GM10248 (cell line): ENCODE measurements around the gene NAT16.
A peak's percentile ranks its signal among the peaks of the same experiment; 100 is the strongest.

Source experiments
- CTCF ChIA-PET: fragments of 300-600 bp; sonication (Branson Sonifier 250); formaldehyde crosslinking; extraction: SDS; loops from one replicate; lab custom pipeline; 2021; ENCODE audit warnings: antibody characterized with exemption; lab: Yijun Ruan, JAX
- POLR2A ChIA-PET: fragments of 350-650 bp; sonication (Branson Sonifier 250); formaldehyde crosslinking; extraction: SDS; loops from one replicate; lab custom pipeline; 2020; ENCODE audit warnings: antibody characterized with exemption; lab: Yijun Ruan, JAX
- DNase-seq: peaks from one replicate; pipeline ENCODE4 v3.0.0; 2012; ENCODE audit errors: extremely low spot score
- TF ChIP-seq, protein P1 (sequence below): IDR thresholded peaks from 2 replicates; pipeline ENCODE4 v1.5.1; 2012; ENCODE audit warnings: mild to moderate bottlenecking, low read depth; ENCODE audit errors: extremely low read depth, missing control alignments, control extremely low read depth

The NAT16 gene

DNA sequence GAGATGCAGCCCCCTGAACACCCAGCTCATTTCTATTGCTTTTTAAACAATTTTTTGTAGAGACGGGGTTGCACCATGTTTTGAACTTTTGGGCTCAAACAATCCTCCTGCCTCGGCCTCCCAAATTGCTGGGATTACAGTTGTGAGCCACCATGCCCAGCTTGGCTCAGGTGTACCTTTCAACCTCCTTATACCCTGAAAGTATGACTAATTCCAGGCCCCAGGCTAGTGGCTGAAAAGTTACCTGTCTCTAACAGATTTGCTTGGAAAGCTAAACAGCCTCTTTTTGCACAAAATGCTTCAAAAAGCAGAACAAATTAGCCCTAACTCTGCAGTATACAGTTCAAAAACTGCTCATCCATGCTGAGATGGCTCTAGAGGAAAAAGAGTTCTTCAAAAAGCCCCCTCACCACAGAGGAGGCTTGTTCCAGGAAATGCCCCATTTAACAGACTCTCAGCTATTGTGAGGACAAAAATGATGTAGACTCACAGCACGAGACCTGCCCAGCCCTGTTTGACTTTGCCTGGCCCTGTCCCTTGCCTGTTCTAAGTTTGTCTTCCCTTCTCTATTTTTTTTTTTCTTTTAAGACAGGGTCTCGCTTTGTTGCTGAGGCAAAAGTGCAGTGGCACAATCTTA lies 39.2 kb downstream of the NAT16 start:
- ChIA-PET CTCF (interaction anchor here (0.8 to 12.5 kb wide), 11 partner anchors 12 to 271 kb away, joined by 3 to 186 read pairs (median 5); partner anchors contain the start of genes SERPINE1 and TRIM56), POLR2A (no interaction called here)
- DNase-seq, result no peak
- TF ChIP-seq, protein P1, sequence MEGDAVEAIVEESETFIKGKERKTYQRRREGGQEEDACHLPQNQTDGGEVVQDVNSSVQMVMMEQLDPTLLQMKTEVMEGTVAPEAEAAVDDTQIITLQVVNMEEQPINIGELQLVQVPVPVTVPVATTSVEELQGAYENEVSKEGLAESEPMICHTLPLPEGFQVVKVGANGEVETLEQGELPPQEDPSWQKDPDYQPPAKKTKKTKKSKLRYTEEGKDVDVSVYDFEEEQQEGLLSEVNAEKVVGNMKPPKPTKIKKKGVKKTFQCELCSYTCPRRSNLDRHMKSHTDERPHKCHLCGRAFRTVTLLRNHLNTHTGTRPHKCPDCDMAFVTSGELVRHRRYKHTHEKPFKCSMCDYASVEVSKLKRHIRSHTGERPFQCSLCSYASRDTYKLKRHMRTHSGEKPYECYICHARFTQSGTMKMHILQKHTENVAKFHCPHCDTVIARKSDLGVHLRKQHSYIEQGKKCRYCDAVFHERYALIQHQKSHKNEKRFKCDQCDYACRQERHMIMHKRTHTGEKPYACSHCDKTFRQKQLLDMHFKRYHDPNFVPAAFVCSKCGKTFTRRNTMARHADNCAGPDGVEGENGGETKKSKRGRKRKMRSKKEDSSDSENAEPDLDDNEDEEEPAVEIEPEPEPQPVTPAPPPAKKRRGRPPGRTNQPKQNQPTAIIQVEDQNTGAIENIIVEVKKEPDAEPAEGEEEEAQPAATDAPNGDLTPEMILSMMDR, result no peak

DNA sequence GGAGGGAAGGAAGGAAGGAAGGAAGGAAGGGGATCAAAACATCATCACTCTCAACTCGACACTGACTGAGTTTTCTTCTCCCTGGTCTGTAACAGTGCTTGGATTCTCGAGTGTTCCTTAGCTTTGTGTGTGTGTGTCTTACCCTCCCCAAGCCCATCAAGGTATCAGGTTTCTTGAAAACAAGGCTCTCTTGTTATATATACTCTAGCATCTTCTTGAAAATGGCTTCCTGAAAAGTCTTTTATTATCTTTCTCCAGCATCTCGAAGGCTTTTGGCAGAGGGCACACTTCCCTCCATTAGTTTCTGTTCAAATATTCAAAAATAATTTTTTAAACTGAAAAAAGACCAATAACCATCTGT lies 39.8 kb downstream of the NAT16 start:
- ChIA-PET CTCF (interaction anchor here (1.2 to 12.5 kb wide), 8 partner anchors 12 to 272 kb away, joined by 3 to 186 read pairs (median 6); partner anchors contain the start of gene SERPINE1), POLR2A (no interaction called here)
- no peak for DNase-seq
- TF ChIP-seq, protein P1, result no peak

DNA sequence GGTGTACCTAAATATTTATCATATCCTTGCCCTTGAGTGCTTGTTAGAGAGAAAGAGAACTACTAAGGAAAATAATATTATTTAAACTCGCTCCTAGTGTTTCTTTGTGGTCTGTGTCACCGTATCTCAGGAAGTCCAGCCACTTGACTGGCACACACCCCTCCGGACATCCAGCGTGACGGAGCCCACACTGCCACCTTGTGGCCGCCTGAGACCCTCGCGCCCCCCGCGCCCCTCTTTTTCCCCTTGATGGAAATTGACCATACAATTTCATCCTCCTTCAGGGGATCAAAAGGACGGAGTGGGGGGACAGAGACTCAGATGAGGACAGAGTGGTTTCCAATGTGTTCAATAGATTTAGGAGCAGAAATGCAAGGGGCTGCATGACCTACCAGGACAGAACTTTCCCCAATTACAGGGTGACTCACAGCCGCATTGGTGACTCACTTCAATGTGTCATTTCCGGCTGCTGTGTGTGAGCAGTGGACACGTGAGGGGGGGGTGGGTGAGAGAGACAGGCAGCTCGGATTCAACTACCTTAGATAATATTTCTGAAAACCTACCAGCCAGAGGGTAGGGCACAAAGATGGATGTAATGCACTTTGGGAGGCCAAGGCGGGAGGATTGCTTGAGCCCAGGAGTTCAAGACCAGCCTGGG lies 41.8 kb downstream of the NAT16 start:
- ChIA-PET CTCF (interaction anchor here (0.6 to 12.5 kb wide), 12 partner anchors 9 to 264 kb away, joined by 3 to 186 read pairs (median 4); partner anchors contain the start of genes PLOD3, SERPINE1, SRRT and ZNHIT1), POLR2A (interaction anchor here (1.7 kb wide), 1 partner anchor 11 kb away, joined by 6 read pairs; the partner anchor contains the start of gene SERPINE1)
- DNase-seq, result peak; percentile 80
- TF ChIP-seq, protein P1, result peak; percentile 46

DNA sequence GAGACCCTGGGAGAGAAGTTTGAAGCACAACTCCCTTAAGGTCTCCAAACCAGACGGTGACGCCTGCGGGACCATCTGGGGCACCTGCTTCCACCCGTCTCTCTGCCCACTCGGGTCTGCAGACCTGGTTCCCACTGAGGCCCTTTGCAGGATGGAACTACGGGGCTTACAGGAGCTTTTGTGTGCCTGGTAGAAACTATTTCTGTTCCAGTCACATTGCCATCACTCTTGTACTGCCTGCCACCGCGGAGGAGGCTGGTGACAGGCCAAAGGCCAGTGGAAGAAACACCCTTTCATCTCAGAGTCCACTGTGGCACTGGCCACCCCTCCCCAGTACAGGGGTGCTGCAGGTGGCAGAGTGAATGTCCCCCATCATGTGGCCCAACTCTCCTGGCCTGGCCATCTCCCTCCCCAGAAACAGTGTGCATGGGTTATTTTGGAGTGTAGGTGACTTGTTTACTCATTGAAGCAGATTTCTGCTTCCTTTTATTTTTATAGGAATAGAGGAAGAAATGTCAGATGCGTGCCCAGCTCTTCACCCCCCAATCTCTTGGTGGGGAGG lies 42.4 kb downstream of the NAT16 start:
- CTCF ChIA-PET, result interaction anchor here (0.6 to 12.5 kb wide), 12 partner anchors 9 to 263 kb away, joined by 3 to 186 read pairs (median 4); partner anchors contain the start of genes PLOD3, SERPINE1, SRRT and ZNHIT1
- TF ChIP-seq, protein P1, result no peak
- POLR2A ChIA-PET, result interaction anchor here (1.7 kb wide), 1 partner anchor 11 kb away, joined by 6 read pairs; the partner anchor contains the start of gene SERPINE1
- DNase-seq, result no peak

DNA sequence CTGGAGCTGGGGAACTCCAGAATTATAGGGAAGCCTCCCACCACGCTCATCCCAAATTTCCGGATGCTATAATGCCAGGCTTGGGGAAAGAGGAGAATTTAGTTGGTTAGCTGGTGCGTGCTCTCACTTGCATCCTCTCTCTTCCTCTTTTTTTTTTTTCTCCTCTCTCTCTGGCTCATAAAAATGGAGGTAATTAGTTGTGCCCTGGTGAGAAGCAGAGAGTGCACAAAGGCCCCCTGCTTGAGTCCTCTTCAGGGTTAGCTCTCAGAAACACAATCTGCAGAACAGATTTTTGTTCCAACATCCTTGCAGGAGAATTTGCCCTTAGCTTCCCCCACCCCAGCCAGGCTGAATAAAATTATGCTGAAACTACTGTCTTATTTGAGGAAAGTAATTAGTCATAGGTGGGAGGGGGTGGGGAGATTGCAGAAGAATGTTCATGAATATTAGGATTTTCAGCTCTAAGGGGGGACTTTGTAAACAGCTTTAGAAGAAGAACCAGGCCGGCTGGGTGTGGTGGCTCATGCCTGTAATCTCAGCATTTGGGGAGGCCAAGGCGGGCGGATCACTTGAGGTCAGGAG lies 45.6 kb downstream of the NAT16 start:
- ChIA-PET POLR2A (no interaction called here), CTCF (interaction anchor here (0.7 to 4.7 kb wide), 8 partner anchors 9 to 156 kb away, joined by 3 to 36 read pairs (median 4); partner anchors contain the start of gene AP1S1)
- no peak for DNase-seq
- TF ChIP-seq, protein P1, result no peak
